ENCODE results near the gene TEDDM1.

GRCh38 chr1:182368358-182368757, 32.1 kb downstream of the TEDDM1 start:
- TF ChIP-seq, protein P1, sequence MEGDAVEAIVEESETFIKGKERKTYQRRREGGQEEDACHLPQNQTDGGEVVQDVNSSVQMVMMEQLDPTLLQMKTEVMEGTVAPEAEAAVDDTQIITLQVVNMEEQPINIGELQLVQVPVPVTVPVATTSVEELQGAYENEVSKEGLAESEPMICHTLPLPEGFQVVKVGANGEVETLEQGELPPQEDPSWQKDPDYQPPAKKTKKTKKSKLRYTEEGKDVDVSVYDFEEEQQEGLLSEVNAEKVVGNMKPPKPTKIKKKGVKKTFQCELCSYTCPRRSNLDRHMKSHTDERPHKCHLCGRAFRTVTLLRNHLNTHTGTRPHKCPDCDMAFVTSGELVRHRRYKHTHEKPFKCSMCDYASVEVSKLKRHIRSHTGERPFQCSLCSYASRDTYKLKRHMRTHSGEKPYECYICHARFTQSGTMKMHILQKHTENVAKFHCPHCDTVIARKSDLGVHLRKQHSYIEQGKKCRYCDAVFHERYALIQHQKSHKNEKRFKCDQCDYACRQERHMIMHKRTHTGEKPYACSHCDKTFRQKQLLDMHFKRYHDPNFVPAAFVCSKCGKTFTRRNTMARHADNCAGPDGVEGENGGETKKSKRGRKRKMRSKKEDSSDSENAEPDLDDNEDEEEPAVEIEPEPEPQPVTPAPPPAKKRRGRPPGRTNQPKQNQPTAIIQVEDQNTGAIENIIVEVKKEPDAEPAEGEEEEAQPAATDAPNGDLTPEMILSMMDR (IDR thresholded peaks at IDR 0.05): no peak
- TF ChIP-seq POLR2A (IDR thresholded peaks at IDR 0.05): no peak
